HG02943 (cell line): ENCODE measurements around the gene SLC6A11.

Experiments
- ATAC-seq: cut with Tn5 transposase; IDR thresholded peaks from one replicate; pipeline ENCODE4 v1.9.1; 2021; ENCODE audit warnings: mild to moderate bottlenecking, low read depth, moderate library complexity; ENCODE audit not compliant: unreplicated experiment

SLC6A11 gene

GRCh38 chr3:10836676-10837075 is 20.6 kb downstream of the SLC6A11 start:
- ATAC-seq, result no peak

DNA sequence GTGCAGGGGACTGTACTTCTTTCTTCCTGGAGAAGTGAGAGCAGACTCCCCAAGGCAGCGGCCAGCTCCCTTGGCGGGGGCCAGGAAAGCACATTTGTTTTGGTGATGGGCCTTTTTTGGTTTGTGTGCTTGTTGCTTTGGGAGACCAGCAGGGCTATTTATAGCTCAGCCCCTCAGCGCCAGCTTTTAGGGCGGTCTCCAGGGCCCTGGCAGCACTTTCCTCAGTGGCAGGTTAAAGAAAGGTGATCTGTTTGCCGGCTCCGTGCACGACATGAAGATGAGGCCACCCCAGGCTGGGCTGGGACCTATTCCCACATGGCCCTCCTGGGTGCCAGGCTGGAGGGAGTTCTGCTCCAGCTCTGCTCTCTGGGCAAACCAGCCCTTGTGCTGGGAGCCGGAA is 21.8 kb downstream of the SLC6A11 start:
- no peak for ATAC-seq

GRCh38 chr3:10839167-10839566 is 23.1 kb downstream of the SLC6A11 start:
- no peak for ATAC-seq

GRCh38 chr3:10841100-10841499 is 25.1 kb downstream of the SLC6A11 start:
- no peak for ATAC-seq

DNA sequence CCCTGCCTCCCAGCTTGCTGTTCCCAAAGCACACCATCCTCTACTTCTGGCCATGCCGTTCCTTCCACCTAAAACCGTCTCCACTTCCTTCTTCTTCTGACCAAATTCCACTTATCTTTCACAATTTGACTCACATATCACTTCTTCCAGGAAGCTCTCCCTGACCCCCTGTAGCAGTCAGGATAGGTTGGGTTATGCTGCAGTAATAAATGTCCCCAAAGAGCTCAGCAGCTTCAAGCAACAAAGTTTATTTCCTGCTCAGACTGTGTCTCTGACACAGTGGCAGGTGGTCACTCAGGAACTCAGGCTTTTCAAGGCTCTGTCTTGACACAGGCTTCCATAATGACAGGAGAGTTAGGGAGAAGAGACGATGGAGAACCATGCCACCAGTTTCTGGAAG is 27.4 kb downstream of the SLC6A11 start:
- ATAC-seq, result no peak

DNA sequence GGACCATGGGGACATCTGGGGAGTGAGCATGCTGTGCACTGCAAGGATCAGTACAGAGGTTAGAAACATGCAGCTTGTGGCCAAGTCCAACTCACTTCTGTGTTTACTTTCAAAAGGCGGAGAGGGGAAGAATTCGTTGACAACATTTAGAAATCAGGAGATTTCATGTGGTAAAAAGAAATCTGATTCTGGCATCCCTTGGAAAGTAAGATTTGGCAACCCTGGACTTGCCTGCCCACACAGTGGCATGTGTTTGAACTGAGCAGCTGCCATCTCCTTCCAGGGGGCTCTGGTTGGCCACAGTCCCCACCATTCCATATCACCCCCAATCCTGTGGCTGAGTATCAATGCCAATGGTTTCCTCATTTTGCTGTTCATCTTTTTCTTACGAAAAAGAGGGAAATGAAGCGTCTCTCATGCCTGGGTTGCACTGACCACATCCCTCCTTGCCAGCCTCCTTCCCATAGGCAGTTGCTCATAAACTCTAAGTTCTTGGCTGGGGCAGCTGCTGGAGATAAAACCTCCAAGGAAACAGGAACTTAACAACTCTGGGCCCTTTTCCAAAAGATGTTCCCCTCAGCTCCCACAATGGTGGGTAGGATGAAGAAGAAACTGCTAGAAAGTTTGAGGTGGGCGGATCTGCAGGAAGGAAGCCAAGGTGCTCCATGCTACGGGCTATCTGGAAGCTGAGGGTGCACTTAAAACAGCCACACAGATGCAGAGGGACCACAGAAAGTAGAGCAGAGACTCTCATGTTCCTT is 29.2 kb downstream of the SLC6A11 start:
- no peak for ATAC-seq

DNA sequence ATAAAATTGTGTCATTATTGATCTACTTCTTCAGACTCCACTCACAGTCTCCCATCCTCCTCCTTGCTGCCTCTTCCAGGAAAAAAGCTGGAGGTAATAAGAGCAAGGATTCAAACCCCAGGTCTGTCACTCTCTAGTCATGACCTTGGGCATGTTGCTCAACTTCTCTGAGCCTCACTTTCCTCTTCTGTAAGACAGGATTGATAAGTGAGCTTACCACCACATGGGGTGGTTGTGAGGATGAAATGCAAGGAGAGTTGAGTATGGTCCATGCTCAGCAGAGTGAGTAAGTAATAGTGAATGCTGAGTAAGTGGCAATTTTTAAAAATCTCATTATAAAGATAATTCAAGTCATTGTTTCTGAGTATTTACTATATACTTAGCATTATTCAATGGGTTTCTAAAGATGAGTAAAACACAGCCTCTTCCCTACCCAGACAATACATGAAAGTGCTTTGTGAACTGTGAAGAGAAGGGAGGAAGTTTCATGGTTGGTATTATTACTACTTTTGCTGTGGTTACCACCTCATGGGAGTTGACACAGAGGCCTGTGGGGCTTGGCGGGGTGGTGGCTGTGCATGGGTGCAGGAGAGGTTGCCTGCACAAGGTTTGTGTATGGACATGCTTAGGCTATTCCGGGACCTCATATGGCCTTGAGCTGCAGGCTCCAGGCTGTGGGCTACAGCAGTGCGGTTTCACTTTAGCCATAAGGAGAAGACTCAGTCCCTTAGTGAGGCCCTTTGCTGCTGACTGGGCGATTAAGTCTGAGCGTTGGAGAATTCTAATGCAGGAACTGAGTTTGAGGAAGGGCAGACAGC is 30.0 kb downstream of the SLC6A11 start:
- ATAC-seq, result no peak

- no peak for ATAC-seq
These were observed 30.6 kb downstream of the SLC6A11 start for GRCh38 chr3:10846657-10846975.

DNA sequence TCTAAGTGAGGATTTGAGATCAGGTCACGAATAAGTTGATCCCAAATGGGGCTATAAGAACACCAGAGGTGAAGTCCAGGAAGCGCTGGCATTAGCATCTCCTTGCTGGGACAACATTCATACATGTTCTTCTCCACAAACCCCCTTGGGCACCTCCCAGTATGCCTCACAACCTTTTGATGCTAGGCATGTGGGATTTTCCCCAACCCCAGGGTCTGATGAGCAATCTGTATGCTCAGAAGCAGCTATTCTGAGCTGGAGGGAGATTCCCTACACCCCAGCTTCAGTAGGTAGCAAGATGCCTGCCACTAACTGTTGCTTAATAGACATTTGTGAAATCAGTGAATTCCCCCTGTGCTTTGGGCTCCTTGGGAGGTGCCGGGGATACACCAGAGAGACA is 32.2 kb downstream of the SLC6A11 start:
- ATAC-seq, result no peak

DNA sequence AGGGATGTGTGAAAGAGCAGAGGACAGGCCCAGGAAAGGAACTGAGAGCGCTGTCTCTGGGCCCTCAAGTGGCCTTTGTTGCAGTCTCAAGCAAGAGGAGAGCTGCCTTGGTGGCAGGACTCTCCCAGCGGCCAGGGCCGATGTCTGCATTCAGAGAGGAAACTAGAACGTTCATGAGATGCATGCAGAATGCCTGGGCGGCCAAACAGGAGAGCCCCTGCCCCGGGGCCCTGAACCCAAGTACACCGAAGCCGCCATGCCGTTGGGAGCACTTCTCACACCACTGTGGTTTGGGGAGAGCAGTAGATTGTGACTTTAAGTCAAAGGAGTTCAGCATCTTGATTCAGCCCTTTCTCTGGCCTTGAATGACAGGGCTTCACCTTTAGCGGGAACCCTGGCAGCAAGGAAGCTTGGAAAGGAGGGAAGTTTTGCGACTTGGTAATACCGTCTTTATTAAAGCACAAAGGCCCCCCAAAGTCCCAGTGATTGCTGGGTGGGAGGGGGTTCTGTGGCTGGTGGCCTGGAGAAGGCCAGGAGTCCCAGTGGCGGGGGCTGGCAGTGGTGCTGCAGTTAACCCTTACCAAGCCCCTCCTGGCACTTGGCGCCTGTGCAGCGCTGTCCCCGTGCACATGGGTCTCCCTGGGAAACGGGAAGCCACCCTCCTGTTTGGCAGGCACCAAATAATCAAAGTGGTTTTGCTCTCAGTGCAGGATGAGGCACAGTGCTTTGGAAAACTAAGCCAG is 36.2 kb downstream of the SLC6A11 start:
- ATAC-seq, result no peak

DNA sequence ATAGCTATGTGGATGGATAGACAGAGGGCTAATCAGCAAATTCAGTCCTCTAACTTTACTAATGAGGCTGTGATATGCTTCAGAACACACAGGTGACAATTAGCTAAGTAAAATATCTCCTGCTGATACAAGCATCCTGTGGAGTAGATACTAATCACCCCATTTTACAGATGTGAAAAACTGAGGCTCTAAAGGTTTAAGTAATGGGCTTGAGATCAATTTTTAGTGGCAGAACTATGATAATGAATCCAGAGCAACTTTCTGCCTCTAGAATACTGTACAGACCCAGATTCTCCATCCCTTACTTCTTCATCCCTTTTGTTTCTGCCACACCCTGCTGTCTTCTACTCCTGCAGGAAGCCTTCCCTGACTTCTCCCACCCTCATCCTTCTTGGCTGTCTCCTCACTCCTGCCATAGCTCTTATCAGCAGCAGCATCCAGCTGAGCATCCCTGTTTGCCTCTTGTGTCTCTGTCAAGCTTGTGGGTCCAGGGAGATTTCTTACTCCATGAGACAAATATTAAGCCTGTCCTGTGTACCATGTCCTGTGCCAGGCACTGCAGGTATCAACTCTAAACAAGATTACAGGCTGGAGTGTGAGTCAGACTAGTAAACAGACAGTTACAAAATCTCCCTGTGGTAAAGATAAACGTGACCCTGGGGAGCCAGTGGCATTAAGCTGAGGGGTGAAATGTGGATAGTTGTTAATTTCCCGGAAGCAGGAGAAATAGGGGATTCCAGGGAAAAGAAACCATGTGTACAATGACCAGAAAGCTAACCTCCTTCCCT is 39.2 kb downstream of the SLC6A11 start:
- ATAC-seq, result no peak

DNA sequence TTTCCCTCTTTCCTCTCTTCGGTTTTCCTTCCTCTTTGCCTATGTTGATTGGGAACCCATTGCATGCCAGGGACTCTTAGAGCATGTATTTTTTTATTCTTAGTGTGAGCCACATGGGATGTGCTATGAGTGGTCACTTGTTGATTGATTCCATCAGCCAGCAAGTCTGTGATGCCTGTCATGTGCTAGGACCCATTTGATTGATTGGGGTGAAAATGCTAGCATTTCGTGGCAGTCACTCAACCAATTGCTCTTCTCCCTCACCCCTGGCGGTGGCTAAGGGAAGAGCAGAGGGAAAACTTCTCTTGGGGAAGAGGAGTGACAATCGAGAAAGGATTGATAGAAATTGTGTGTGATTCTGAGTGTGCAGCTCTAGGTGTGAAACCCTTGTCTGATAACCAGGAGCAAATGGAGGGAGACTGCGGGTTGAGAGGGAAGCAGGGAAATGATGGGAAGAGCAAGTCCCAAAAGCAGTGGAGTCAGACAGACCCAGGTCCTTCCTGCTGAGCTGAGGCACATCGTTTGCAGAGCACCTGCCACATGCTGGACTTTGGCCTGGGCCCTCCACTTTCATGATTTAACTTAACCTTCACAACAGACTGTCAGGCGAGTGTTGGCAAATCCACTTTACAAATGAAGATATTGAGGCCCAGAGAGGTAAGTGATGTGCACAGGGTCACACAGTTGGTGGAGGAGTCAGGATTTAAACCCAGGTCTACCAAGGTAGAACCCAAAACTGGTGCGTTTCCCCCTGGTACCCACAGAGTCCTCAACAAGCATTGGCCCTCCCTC is 40.0 kb downstream of the SLC6A11 start:
- ATAC-seq, result no peak

GRCh38 chr3:10857235-10857634 is 41.2 kb downstream of the SLC6A11 start:
- ATAC-seq, result no peak

DNA sequence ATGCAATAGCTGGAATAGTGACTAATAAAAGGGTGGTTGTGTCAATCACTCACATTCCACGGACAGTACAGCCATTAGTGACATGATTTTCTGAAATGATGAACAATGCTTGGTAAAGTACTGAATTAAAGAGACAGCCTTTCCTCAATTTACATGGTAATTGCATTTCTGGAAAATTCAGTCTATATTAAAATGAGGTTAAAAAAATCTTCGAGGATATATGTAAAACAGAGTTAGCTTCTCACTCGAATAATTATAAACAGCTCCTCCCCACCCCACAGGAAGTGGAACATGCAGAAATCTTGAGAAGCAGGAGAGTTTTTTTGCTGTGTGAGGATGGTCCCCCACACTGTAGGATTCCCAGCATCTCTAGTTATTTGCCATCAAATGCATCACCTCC is 42.1 kb downstream of the SLC6A11 start:
- no peak for ATAC-seq

DNA sequence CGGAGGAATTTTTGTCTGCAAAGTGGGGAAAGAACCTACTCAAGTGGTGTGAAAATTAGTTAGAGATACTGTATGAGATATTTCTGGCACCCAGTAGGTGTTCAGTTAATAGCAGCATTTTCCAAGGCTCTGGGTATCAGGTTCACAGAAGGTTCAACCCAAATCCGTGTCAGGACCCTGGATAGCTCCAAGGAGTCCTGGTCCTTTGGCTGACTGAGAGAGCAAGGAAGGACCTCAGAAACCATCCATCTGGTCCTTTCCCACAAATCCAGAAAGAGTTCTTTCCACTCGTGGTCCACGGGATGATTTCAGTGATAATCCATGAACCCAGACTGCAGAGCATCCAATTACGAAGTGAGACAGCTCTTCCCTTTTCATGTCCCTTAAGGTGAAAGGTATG is 51.4 kb downstream of the SLC6A11 start:
- ATAC-seq, result no peak

GRCh38 chr3:10869460-10869859 is 53.4 kb downstream of the SLC6A11 start:
- ATAC-seq, result no peak

GRCh38 chr3:10870296-10870695 is 54.3 kb downstream of the SLC6A11 start:
- no peak for ATAC-seq

DNA sequence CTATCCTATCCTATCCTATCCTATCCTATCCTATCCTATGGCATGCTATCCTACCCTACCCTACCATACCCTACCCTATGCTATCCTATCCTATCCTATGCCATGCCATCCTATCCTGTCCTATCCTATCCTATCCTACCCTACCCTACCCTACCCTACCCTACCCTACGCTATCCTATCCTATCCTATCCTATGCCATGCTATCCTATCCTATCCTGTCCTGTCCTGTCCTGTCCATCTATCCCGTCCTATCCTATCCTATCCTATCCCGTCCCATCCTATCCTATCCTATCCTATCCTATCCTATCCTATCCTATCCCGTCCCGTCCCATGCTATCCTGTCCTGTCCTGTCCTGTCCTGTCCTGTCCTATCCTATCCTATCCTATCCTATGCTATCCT is 57.4 kb downstream of the SLC6A11 start:
- ATAC-seq, result no peak

- ATAC-seq, result no peak
These were observed 59.9 kb downstream of the SLC6A11 start for GRCh38 chr3:10875914-10876313.

DNA sequence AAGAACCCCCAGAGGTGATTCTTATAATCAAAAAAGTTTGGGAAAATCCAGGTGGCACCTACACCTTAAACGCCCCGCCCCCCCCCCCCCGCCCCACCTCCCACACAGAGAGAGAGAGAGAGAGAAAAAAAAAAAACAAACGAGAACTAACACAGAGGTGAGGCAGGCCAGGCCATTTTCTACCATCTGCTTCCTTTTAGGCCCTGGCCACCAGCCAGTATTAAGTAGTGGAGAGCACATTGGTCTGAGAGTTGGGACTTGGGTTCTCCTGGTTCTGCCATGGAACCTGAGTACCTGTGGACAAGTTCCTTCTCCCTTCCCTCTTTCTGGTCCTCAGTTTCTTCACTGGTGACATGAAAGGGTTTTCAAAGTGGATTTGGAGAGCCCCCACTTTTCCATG is 60.6 kb downstream of the SLC6A11 start:
- no peak for ATAC-seq
